Activated CD4-positive, alpha-beta T cell treated with anti-CD3 and anti-CD28 coated beads for 48 hours (primary cell): Measurements from ENCODE around the gene PIR.

Experiments
- DNase-seq: peaks from one replicate; pipeline ENCODE4 v3.0.0-alpha.2; 2020

The PIR gene

GRCh38 chrX:15413101-15413500 lies 80.0 kb downstream of the PIR start:
- no peak for DNase-seq

GRCh38 chrX:15410947-15411346 lies 82.2 kb downstream of the PIR start:
- DNase-seq, result no peak

- no peak for DNase-seq
Observed at GRCh38 chrX:15410430-15410829, 82.7 kb downstream of the PIR start.

DNA sequence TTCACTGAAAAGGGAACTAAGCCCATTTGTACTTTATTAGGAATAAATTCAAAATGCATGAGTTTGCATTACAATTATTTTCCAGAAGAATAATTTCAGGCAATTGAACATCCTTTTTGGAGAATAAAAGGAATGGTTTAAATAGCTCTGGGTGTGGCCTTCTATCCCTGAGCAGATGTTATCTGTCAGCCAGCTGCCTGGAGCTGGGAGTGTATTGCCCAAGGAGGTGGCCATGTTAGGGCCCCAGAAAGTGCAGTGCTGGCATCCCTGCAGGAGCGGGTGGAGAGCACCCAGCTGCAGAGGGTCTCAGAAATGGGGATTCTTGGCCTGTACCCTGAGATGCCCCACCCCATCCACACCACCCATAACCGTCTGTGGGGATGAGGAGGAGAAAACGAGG lies 87.3 kb downstream of the PIR start:
- no peak for DNase-seq

- no peak for DNase-seq
Observed at GRCh38 chrX:15404401-15405096, 88.6 kb downstream of the PIR start.

GRCh38 chrX:15401378-15401777 lies 91.8 kb downstream of the PIR start:
- no peak for DNase-seq

GRCh38 chrX:15399962-15400391 lies 93.2 kb downstream of the PIR start:
- no peak for DNase-seq

DNA sequence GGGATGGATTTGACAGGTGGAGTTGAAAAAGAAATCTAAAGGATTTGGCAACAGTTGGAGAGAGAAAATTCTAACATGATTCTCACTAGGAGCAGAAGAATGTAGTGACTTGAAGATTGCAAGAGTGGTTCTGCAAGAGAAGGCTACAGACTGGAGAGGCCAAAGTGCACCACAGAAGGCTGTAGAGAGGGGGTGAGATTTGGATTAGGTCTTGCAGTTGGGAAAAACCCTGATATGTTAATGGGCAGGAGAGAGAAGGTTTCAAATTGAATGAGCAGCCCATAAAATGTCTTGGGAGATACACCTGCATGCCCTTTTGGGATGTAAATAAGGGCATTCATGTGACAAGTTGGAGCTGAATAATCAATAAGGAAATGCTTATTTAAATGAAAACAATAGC lies 94.3 kb downstream of the PIR start:
- no peak for DNase-seq

GRCh38 chrX:15395789-15396188 lies 97.3 kb downstream of the PIR start:
- no peak for DNase-seq

- no peak for DNase-seq
Observed at GRCh38 chrX:15391850-15392249, 101.3 kb downstream of the PIR start.

GRCh38 chrX:15384304-15384703 lies 108.8 kb downstream of the PIR start, which contains the start of gene VEGFD:
VEGFD (minus strand) TSS chrX:15384413; CDS start chrX:15383946, 467 bp downstream.
- no peak for DNase-seq

DNA sequence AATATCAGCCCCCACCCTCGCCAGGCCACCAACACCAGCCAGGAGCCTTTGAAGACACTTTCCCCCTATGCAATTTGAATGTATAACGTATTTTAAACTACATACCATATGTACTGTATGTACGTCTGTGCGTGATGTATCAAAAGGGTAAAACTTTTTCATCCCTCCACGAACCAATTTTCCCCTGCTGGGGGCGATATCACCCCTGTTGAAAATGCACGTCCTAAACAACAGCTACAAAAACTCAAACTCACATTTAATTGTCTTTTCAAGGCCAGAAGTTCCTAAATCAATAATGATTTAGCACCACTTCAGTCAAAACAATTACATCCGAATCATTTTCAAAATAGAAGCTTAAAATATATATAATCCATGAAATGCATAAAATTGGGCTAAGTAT lies 110.3 kb downstream of the PIR start:
- DNase-seq, result no peak

DNA sequence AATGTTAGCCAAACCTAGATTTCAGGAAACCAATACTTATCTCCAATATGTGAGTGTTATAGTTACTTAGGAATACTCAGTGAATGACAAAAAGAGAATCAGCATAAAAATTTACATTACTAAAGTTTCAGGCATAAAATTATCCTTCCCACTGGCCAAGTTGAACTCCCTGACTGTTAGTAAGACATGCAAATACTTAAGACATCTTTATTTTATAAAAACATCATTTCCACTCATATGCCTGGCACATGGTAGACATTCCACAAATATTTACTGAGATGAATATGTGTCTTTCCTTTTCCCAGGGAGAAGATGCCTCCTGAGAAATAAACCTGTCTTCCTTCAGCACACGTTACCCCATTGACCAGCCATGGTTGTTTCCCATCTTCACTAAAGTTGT lies 116.2 kb downstream of the PIR start:
- no peak for DNase-seq

- no peak for DNase-seq
Observed at GRCh38 chrX:15373976-15374375, 119.2 kb downstream of the PIR start.

DNA sequence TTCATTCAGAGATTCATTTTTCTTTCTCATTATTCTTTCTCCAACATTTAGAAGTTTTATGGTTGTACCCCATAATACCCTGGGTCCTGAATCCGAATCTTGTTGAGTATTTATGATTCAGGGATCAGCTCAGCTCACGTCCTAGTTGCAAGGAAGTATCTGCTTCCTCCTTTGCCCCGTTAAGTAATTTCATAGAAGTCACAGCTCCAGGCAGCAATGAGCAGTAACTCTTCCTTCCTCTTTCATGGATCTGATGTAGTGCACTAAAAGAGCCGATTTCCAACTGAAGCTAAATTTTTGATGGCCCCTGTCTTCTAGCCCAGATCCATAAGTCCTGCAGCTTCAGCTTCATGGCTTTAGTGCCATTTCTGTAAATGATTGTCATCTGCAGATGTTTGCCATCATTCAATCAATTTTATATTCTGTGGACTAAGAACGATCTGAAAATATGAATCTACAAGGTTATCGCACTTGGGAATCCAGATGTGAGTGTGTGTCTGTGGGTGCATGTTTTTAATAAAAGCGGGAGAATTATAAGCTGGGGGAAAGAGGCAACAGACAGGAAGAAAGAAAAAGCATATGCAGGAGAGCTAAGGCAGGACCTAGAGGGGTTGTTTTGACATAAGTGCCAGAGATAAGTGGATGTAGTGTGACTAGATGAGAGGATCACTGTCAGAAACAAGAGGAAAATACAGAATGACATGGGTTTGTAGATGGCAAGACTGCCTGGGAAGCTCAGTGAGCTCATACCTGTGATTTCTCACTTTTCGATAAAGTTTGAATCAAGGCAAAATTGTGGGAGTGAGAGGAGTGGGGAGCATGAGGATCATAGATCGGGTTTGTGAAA lies 126.4 kb downstream of the PIR start:
- no peak for DNase-seq

DNA sequence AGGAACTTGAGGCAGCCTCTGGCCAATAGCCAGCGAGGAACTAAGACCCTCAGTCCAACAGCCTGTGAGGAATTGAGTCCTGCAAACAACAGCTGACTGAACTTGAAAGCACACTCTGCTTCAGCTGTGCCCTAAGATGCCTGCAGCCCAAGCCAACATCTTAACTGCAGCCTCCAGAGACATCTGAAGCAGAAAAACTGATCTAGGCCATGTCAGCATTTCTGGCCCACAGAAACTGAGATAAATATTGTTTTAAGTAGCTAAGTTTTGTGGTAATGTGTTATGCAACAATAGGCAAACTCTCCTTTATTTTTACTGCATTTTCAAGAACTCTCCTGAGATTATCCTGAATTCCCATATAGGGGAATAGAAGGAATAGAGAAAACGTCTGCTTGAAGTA lies 133.4 kb downstream of the PIR start:
- no peak for DNase-seq

GRCh38 chrX:15358533-15358932 lies 134.6 kb downstream of the PIR start:
- no peak for DNase-seq

- no peak for DNase-seq
Observed at GRCh38 chrX:15356444-15356843, 136.7 kb downstream of the PIR start.

DNA sequence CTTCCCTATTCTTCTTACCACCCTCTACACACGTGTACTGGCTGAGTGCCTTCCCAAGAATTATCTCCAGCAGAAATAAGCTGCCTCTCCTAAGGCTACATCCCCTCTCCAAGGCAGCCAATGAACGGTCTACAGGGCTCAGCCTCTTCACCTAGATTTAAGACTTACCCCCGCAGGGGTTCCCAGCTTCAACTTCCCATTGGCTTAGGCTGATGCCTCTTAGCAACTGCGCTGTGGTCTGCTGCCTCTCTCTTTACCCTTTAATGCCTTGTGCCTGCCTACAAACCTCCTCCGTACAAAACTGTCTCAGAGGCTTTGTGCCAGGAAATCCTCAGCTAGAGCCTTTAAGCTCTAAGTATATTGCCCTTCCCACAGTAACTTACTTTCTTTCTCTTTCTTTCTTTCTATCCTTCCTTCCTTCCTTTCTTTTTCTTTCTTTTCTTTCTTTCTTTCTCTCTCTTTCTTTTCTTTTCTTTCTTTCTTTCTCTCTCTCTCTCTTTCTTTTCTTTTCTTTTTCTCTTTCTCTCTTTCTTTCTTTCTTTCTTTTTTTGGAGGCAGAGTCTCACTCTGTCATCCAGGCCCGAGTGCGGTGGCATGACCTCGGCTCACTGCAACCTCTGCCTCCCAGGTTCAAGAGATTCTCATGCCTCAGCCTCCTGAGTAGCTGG lies 142.7 kb downstream of the PIR start:
- DNase-seq, result no peak

DNA sequence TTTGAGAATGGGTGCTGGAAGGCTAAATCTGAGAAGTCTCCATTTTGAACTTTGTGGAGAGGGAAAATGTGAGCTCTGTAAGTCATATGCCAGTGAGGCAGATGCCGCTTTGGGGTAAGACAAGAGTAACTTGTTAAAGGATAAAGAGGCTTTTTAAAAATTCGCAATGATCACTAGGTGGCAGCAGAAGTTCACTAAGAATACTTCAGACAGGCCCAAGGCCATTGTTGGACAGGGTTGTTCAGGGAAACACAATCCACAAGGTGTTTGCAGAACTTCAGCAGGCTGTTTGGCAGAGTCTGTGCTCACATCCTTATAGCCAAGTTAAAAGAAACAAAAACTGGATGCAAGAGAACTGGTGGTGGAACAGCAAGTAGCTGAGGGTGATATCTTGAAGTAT lies 144.1 kb downstream of the PIR start:
- peak; percentile 4 for DNase-seq

DNA sequence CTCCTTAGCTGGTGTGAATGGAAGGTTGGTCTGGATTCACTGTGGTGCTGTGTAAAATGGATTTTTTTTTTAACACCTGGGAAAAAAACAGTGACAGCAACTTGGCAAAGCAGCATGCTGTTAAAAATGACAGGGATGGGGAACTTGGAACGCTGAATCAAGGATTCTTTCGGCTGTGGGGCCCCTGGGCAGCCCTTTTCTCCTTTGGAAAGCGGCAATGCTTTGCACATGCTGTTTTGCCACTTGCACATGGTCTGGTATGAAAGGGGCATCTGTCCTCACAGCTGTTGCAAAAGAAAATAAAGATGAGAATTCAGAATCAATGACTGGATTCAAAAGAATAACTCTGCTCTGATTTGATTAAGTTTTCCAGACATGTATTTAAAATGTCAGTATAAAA lies 147.2 kb downstream of the PIR start:
- DNase-seq, result no peak

- DNase-seq, result no peak
Observed at GRCh38 chrX:15344106-15344505, 149.0 kb downstream of the PIR start.

- DNase-seq, result no peak
Observed at GRCh38 chrX:15343075-15343476, 150.1 kb downstream of the PIR start.

- no peak for DNase-seq
Observed at GRCh38 chrX:15340867-15341266, 152.3 kb downstream of the PIR start.
